Thymus (tissue), 11 donors: ENCODE data around the gene ADPRS. TPM values are rescaled to one million over a fixed set of nuclear protein-coding genes. Genes with fewer than 3 reads are reported as not detected.
A peak's percentile ranks its signal among the peaks of the same experiment; 100 is the strongest.

Source experiments
- DNase-seq, 9 donors: peaks; one replicate each; pipeline ENCODE4 v3.0.0-alpha.2; 2013; ENCODE audit warnings: low spot score in 9 of 9, low read depth in 6 of 9, missing footprints in 1 of 9
- H3K27ac ChIP-seq, 2 donors: one replicate each; pipeline ENCODE4 v1.5.1; 2013; ENCODE audit warnings: control low read depth in 1 of 2, low read depth in 1 of 2, low read length in 1 of 2, mild to moderate bottlenecking in 1 of 2, moderate library complexity in 1 of 2
- H3K27me3 ChIP-seq, 2 donors: one replicate each; pipeline ENCODE4 v1.5.1; 2013; ENCODE audit warnings: low read length in 1 of 2; ENCODE audit not compliant: control insufficient read depth in 2 of 2, insufficient read depth in 1 of 2
- H3K36me3 ChIP-seq, 2 donors: one replicate each; pipeline ENCODE4 v1.5.1; 2013; ENCODE audit warnings: low read length in 1 of 2, mild to moderate bottlenecking in 1 of 2, moderate library complexity in 1 of 2; ENCODE audit not compliant: control insufficient read depth in 2 of 2, insufficient read depth in 2 of 2
- H3K4me1 ChIP-seq, 2 donors: one replicate each; pipeline ENCODE4 v1.5.1; 2013; ENCODE audit warnings: low read length in 2 of 2; ENCODE audit not compliant: control insufficient read depth in 2 of 2, insufficient read depth in 2 of 2
- H3K4me3 ChIP-seq, 2 donors: one replicate each; pipeline ENCODE4 v1.5.1; 2013; ENCODE audit warnings: low read length in 2 of 2, control low read depth in 1 of 2, mild to moderate bottlenecking in 1 of 2
- H3K9me3 ChIP-seq, 2 donors: one replicate each; pipeline ENCODE4 v1.5.1; 2013; ENCODE audit warnings: low read length in 1 of 2, mild to moderate bottlenecking in 1 of 2; ENCODE audit not compliant: control insufficient read depth in 2 of 2, insufficient read depth in 1 of 2
- WGBS: extraction: QIAGEN DNeasy Blood & Tissue Kit; methylation state at CpG from one replicate; pipeline ENCODE4 v1.1.7; 2013; 5-methylcytosine and 5-hydroxymethylcytosine counted together
- polyA plus RNA-seq: library from polyadenylated mRNA; stranded (reverse); fragments of 200-250 nt; gene quantifications from one replicate; pipeline ENCODE4 v1.2.3, GENCODE V29; 2013
- total RNA-seq: library from RNA; stranded (reverse); fragments of 120-200 nt; gene quantifications from one replicate; pipeline ENCODE4 v1.2.4, GENCODE V29; 2013
- donor health status: healthy.

Gene ADPRS
- total and polyA plus RNA-seq, 2 donors = 30.4 to 32.2 TPM

- peaks cover 6 to 12% of the 10 kb centered on the region in 2 donors for H3K4me1 ChIP-seq
- no peak overlapping the region for H3K27ac ChIP-seq
- no peak for DNase-seq
- H3K9me3 ChIP-seq = no peaks in the 10 kb centered on the region
- H3K4me3 ChIP-seq = no peak overlapping the region
- H3K27me3 ChIP-seq = no peaks in the 10 kb centered on the region
- H3K36me3 ChIP-seq = no peaks in the 10 kb centered on the region
- 98% methylated on average over 9 of the region's 9 CpGs for whole genome bisulfite sequencing
Measured at GRCh38 chr1:36112823-36113222, 24.1 kb downstream of the ADPRS start.

DNA sequence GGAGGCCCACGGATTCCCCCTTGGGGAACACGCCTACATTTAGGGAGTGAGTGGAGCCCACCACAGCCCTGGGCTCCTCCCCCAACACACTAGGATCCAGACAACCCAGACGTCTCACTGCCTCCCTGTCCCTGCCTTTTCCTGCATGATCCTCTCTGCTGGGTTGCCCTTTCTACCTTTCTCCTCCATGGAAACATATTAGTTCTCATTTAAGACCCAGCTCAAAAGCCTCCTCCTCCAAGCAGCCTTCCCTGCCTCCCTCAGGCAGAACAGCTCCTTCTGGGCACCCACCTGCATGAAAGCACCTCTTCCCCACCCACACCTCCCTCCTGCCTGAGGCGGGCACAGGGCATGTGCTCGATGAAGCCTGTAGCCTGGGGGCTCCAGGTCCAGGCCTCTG is 25.7 kb downstream of the ADPRS start:
- H3K27ac ChIP-seq = no peak overlapping the region

GRCh38 chr1:36115200-36115669 is 26.5 kb downstream of the ADPRS start:
- Histone ChIP-seq H3K4me1 (no peaks in the 10 kb centered on the region), H3K27ac (no peak overlapping the region), H3K27me3 (no peaks in the 10 kb centered on the region), H3K9me3 (no peaks in the 10 kb centered on the region), H3K4me3 (no peak overlapping the region), H3K36me3 (no peaks in the 10 kb centered on the region)
- WGBS = 88% methylated on average over 18 of the region's 18 CpGs
- DNase-seq = no peak

More for the DNA sequence above, 25.7 kb downstream of the ADPRS start:
- H3K4me3 ChIP-seq = no peak overlapping the region
- DNase-seq = no peak
- no peaks in the 10 kb centered on the region for H3K36me3 ChIP-seq
- WGBS = 88% methylated on average over 5 of the region's 5 CpGs
- no peaks in the 10 kb centered on the region for H3K27me3 ChIP-seq
- H3K9me3 ChIP-seq = no peaks in the 10 kb centered on the region
- H3K4me1 ChIP-seq = peaks cover 0 to 3% of the 10 kb centered on the region in 2 donors

- DNase-seq = no peak
- Histone ChIP-seq H3K4me1 (no peaks in the 10 kb centered on the region), H3K4me3 (no peak overlapping the region), H3K36me3 (no peaks in the 10 kb centered on the region), H3K27ac (no peak overlapping the region), H3K27me3 (no peaks in the 10 kb centered on the region), H3K9me3 (no peaks in the 10 kb centered on the region)
- WGBS = 92% methylated on average over 5 of the region's 5 CpGs
Measured at GRCh38 chr1:36115931-36116330, 27.2 kb downstream of the ADPRS start.

DNA sequence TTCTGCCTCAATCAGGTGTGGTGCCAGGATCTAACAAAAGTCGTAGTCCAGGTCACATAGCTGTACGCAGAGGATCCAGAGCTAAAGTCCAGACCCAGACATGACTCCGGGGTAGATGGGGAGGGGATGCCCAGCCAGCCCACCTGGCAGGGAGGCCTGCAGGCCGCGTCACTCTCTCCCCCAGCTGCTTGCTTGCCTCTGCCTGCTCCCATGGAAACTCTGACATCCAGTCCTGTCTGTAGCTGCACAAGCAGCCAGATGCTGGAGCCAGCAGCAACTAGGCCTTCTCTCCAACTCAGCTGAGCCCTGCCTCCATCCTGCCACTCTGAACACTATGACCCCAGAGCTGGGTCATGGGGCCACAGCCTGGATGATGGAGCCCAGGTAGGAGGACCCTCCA is 28.2 kb downstream of the ADPRS start:
- Histone ChIP-seq H3K36me3 (no peaks in the 10 kb centered on the region), H3K4me3 (no peak overlapping the region), H3K4me1 (no peaks in the 10 kb centered on the region), H3K27ac (no peak overlapping the region), H3K9me3 (no peaks in the 10 kb centered on the region), H3K27me3 (peaks cover 0 to 4% of the 10 kb centered on the region in 2 donors)
- WGBS = 93% methylated on average over 5 of the region's 5 CpGs
- DNase-seq = no peak

GRCh38 chr1:36118447-36119204 is 29.9 kb downstream of the ADPRS start:
- no peak overlapping the region for H3K27ac ChIP-seq
- no peak overlapping the region for H3K4me3 ChIP-seq
- peaks cover 9 to 21% of the 10 kb centered on the region in 2 donors for H3K27me3 ChIP-seq
- WGBS = 95% methylated on average over 10 of the region's 10 CpGs
- DNase-seq = no peak
- H3K36me3 ChIP-seq = no peaks in the 10 kb centered on the region
- H3K9me3 ChIP-seq = no peaks in the 10 kb centered on the region
- peaks cover 0 to 7% of the 10 kb centered on the region in 2 donors for H3K4me1 ChIP-seq

- Histone ChIP-seq H3K27me3 (peaks cover 17 to 29% of the 10 kb centered on the region in 2 donors), H3K27ac (no peak overlapping the region), H3K9me3 (no peaks in the 10 kb centered on the region), H3K4me1 (peaks cover 0 to 9% of the 10 kb centered on the region in 2 donors), H3K4me3 (no peak overlapping the region), H3K36me3 (no peaks in the 10 kb centered on the region)
- no peak for DNase-seq
- 90% methylated on average over 9 of the region's 9 CpGs for WGBS
Measured at GRCh38 chr1:36119456-36119855, 30.8 kb downstream of the ADPRS start.

DNA sequence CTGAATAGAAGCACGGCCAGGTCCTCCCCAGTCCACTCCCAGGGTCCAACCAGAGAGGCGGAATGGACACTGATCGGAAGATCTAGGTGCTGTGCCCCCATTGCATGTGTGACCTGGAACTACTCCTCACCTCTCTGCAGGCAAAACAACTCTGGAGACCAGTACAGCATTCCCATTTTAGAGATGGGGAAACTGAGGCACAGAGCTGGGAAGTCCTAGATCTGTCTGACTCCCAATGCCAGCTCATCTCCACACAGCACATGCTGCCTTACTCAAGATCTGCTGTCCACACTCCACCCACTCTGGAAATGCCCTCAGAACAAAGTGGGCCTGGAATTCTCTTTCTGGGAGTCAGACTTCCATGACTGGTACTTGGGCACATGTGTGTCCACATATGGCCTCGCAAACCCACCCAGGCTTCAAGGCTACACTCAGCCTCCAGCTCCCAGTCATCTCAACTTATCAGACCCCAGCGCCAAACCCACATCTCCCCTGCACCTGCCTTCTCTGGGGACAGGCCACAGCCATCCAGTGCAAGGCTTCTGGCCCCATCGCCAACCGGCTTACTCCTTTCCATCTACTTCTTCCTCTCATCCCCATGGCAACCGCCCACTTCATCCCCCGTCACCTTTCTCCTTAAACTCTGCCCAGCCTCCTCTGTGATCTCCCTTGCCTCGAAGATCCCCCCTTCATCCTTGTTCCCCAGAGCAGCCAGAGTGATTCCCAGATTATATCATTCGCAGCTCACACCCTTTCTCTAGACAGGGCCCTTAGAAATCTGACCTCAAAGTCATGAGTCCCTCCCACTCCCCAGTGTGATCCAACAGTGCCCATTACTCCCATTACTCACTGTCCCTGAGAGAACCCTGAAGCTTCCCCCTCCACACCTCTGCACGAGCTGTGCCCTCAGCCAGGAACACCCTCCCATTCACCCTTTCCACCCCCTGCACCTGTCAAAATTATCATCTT is 33.7 kb downstream of the ADPRS start:
- no peaks in the 10 kb centered on the region for H3K9me3 ChIP-seq
- H3K4me3 ChIP-seq = no peak overlapping the region
- WGBS = 92% methylated on average over 12 of the region's 12 CpGs
- DNase-seq = no peak
- peaks cover 0 to 16% of the 10 kb centered on the region in 2 donors for H3K4me1 ChIP-seq
- H3K27me3 ChIP-seq = peaks cover 31 to 55% of the 10 kb centered on the region in 2 donors
- no peak overlapping the region for H3K27ac ChIP-seq
- no peaks in the 10 kb centered on the region for H3K36me3 ChIP-seq

- H3K27ac ChIP-seq = no peak overlapping the region
- peaks cover 0 to 16% of the 10 kb centered on the region in 2 donors for H3K4me1 ChIP-seq
- 49% methylated on average over 8 of the region's 8 CpGs for WGBS
- H3K27me3 ChIP-seq = peaks cover 31 to 58% of the 10 kb centered on the region in 2 donors
- DNase-seq = peak in 3 of 9 donors; percentile 8 to 50 (median 21)
- H3K9me3 ChIP-seq = no peaks in the 10 kb centered on the region
- H3K4me3 ChIP-seq = no peak overlapping the region
- no peaks in the 10 kb centered on the region for H3K36me3 ChIP-seq
Measured at GRCh38 chr1:36123356-36123755, 34.7 kb downstream of the ADPRS start.
